HEK293 (cell line): ENCODE measurements around the gene PMM1.

ENCODE experiments used
- ATF2 ChIP-seq: fragments of 450-650 bp; formaldehyde crosslinking; IDR thresholded peaks from 2 replicates; pipeline ENCODE4 v1.5.1; 2016; ENCODE audit warnings: missing biosample characterization, missing genetic modification characterization, low read depth
- FEZF1 ChIP-seq: fragments of 450-650 bp; formaldehyde crosslinking; IDR thresholded peaks from 2 replicates; pipeline ENCODE4 v1.5.1; 2016; ENCODE audit warnings: missing biosample characterization, missing genetic modification characterization
- SETDB1 ChIP-seq: IDR thresholded peaks from one replicate; pipeline ENCODE4 v1.6.1; 2017; ENCODE audit warnings: mild to moderate bottlenecking, low read length, moderate library complexity, mixed read lengths; ENCODE audit not compliant: insufficient read length
- TCF7L2 ChIP-seq: IDR thresholded peaks from 2 replicates; pipeline ENCODE4 v1.6.1; 2011; ENCODE audit warnings: low read depth, mild to moderate bottlenecking, inconsistent platforms, low read length, moderate library complexity, borderline replicate concordance
- TSHZ1 ChIP-seq: fragments of 450-650 bp; formaldehyde crosslinking; IDR thresholded peaks from 2 replicates; pipeline ENCODE4 v1.5.1; 2016; ENCODE audit warnings: missing biosample characterization, missing genetic modification characterization, borderline replicate concordance
- YY1 ChIP-seq: fragments of 450-650 bp; formaldehyde crosslinking; IDR thresholded peaks from 2 replicates; pipeline ENCODE4 v1.5.1; 2018; ENCODE audit warnings: missing biosample characterization, missing genetic modification characterization
- ZBTB44 ChIP-seq: fragments of 450-650 bp; IDR thresholded peaks from 2 replicates; pipeline ENCODE4 v1.5.1; 2018; ENCODE audit warnings: missing biosample characterization, mild to moderate bottlenecking, missing genetic modification characterization
- ZFP37 ChIP-seq: fragments of 450-650 bp; formaldehyde crosslinking; IDR thresholded peaks from 2 replicates; pipeline ENCODE4 v1.5.1; 2016; ENCODE audit warnings: missing biosample characterization, missing genetic modification characterization
- ZNF274 ChIP-seq, 2 experiments: fragments of 200-500 bp in 1 of 2; fragments of 450-650 bp in 1 of 2; sonication (Bioruptor generic) in 1 of 2; formaldehyde crosslinking in 1 of 2; IDR thresholded peaks; 2 replicates each; pipeline versions ENCODE4 v1.5.1 to v1.6.1; 2014 to 2016; ENCODE audit warnings: borderline replicate concordance in 1 of 2, inconsistent platforms in 1 of 2, low read length in 1 of 2, missing biosample characterization in 1 of 2, missing genetic modification characterization in 1 of 2
- ZNF596 ChIP-seq: fragments of 450-650 bp; IDR thresholded peaks from 2 replicates; pipeline ENCODE4 v1.5.0; 2018; ENCODE audit warnings: missing biosample characterization, mild to moderate bottlenecking, missing genetic modification characterization, moderate library complexity
- ZNF629 ChIP-seq: fragments of 450-650 bp; formaldehyde crosslinking; IDR thresholded peaks from 2 replicates; pipeline ENCODE4 v1.5.1; 2017; ENCODE audit warnings: missing biosample characterization, missing genetic modification characterization
- ZXDB ChIP-seq: fragments of 450-650 bp; formaldehyde crosslinking; IDR thresholded peaks from 2 replicates; pipeline ENCODE4 v1.5.1; 2016; ENCODE audit warnings: missing biosample characterization, missing genetic modification characterization
- TF ChIP-seq, protein P1 (sequence below): fragments of 450-650 bp; formaldehyde crosslinking; IDR thresholded peaks from 2 replicates; pipeline ENCODE4 v1.5.1; 2016; ENCODE audit warnings: missing biosample characterization, missing genetic modification characterization

GRCh38 chr22:41530890-41531714 lies 58.5 kb downstream of the PMM1 start:
- no peak for TF ChIP-seq ZNF274 (IDR thresholded peaks at IDR 0.05; ENCODE audit: low read length)
- no peak for TF ChIP-seq ZNF274 (tag by site-specific recombination; IDR thresholded peaks at IDR 0.05; ENCODE audit: borderline replicate concordance)
- TF ChIP-seq, protein P1, sequence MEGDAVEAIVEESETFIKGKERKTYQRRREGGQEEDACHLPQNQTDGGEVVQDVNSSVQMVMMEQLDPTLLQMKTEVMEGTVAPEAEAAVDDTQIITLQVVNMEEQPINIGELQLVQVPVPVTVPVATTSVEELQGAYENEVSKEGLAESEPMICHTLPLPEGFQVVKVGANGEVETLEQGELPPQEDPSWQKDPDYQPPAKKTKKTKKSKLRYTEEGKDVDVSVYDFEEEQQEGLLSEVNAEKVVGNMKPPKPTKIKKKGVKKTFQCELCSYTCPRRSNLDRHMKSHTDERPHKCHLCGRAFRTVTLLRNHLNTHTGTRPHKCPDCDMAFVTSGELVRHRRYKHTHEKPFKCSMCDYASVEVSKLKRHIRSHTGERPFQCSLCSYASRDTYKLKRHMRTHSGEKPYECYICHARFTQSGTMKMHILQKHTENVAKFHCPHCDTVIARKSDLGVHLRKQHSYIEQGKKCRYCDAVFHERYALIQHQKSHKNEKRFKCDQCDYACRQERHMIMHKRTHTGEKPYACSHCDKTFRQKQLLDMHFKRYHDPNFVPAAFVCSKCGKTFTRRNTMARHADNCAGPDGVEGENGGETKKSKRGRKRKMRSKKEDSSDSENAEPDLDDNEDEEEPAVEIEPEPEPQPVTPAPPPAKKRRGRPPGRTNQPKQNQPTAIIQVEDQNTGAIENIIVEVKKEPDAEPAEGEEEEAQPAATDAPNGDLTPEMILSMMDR (tag by site-specific recombination) = no peak
- TF ChIP-seq YY1 (tag by site-specific recombination) = no peak
- no peak for TF ChIP-seq ATF2
- TF ChIP-seq ZNF629 (tag by site-specific recombination) = no peak
- no peak for TF ChIP-seq ZNF596 (tag by site-specific recombination)
- TF ChIP-seq FEZF1 (tag by site-specific recombination) = no peak
- no peak for TF ChIP-seq TSHZ1
- TF ChIP-seq SETDB1 = no peak
- TF ChIP-seq ZFP37 = no peak
- no peak for TF ChIP-seq ZXDB (tag by site-specific recombination)
- TF ChIP-seq TCF7L2 = no peak
- no peak for TF ChIP-seq ZBTB44 (tag by site-specific recombination)
